Activated naive CD8-positive, alpha-beta T cell treated with anti-CD3 and anti-CD28 coated beads, Interleukin-2, amount 50 U/mL, for 16 hours (primary cell): Measurements from ENCODE around the gene TMPRSS5.
"Not testable (repeated sequence)": the region's sequence is repeated elsewhere in the genome, so short reads cannot be mapped to it uniquely, and the experiment has no call there.

Experiments
- DNase-seq: peaks from one replicate; pipeline ENCODE4 v3.0.0-alpha.2; 2020; ENCODE audit warnings: low read depth, low spot score

Gene TMPRSS5

DNA sequence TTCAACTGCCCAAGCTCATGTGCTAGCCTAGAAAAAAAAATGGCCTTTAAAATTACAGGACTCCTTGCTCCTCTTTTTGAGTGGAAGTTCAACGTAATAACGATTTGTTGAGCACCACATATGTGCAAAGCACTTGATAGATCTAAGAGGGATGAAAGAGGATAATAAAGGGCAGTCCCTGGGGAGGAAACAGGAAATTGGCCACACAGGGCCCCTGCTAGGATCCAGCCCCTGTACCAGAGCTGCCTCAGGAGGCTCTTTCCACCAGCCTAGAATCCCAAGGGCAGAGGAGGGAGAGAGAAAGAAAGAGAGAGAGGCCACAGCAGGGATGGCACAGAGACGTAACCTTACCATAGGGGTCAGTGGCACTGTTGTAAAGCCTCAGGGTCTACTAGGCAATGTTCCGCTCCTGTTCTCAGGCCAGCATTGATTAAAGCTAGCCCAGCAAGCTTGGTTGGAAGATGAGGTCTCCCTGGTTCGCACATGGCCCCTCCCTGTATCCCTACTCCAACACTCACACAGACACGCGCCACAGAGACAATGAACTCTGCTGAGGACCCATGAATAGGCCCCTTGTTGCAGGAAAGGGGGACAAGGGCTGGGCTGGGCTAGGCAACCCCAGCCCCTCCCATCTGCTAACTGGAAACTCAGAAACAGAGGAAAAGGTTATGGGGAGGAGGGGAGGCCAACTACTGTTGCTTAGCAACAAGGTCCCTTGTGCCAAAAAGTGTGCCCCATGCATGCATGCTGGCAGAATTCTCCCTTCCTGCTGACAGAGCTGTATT lies at the start of gene TMPRSS5:
Gene TMPRSS5 (minus strand): TSS at position 438 of the 785 bp plus-strand sequence. CDS start 84 bp downstream, at position 354.
- DNase-seq: no peak

DNA sequence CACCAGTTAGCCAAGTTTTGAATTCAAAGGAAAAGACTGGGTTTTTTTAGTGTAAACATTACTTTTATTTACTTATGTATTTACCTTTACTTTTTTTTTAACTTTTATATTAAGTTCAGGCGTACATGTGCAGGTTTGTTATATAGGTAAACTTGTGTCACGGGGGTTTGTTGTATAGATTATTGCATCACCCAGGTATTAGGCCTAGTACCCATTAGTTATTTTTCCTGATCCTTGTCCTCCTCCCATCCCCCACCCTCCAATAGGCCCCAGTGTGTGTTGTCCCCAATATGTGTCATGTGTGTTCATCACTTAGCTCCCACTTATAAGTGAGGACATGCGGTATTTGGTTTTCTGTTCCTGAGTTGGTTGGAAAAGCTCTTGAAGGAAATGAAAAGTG lies 46.8 kb upstream of the TMPRSS5 start:
- DNase-seq: no peak

DNA sequence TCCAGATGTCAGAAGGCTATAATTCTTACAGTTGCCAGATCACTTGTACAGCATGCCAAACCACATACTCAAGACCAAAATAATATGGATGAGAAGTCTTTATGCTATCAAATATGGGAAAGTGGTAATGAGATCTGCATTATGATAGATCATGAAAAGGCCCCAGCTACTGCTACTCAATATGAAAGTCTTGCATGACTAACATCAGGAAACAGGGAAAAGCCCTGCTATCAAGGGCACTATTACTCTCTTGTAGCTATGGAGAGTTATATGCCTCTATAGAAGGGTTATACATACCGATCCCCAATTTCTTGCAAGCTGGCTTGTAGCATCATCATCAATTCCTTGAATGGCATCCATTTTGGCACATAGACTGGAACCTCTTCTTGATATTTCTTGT lies 30.2 kb upstream of the TMPRSS5 start:
- DNase-seq: no peak

DNA sequence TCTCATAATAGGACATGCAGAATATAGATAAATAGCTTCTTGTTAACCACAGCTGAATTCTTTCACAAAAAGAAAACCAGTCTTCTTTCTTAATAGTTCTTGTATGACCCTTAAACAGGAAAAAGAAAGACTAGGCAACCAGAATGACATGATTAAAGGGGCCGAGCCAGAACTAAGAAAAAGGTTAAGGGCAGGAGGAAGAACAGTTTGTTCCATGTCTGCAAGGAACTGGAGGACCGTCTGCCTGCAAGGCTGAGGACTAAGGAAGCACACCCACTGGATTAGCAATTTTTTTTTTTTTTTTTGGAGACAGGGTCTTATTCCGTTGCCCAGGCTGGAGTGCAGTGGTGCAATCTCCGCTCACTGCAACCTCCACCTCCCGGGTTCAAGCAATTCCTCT lies 26.0 kb upstream of the TMPRSS5 start:
- no peak for DNase-seq

DNA sequence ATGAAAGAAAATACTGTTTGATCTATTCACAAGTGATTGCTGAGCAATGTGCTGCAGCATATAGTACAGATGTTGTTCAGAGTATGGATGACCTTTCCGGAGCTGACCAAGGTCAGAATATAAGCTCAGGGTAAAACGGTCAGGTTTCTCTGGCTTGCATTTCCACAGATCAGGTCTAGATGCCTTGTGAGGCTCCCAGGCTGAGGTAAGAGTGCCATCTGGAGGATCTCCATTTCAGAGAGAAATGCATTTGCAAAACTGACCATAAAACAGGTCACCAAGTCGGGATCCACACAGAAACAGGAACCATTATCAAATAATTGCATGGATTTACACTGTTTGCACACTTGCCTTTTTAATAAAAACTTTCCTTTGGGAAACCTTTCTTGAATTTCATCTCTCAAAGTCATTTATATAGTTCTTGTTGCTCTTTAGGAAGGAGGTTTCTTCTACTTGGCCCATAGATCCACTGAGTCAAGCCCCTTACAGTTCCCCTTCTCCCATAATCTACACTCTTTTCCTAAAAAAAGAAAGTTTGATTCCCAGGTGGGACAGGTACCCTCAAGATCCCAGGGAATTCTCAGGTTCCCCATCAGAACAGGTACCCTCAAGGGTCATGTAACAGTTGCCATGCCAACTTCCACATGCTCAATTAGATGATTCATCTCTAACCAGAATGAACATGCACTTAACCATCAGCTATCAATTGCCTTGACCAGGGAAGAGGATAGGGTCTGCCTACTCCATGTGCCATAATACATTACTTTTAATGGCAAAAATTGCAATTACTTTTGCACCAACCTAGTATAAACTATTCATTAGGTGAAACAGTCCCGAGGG lies 25.0 kb upstream of the TMPRSS5 start:
- no peak for DNase-seq

DNA sequence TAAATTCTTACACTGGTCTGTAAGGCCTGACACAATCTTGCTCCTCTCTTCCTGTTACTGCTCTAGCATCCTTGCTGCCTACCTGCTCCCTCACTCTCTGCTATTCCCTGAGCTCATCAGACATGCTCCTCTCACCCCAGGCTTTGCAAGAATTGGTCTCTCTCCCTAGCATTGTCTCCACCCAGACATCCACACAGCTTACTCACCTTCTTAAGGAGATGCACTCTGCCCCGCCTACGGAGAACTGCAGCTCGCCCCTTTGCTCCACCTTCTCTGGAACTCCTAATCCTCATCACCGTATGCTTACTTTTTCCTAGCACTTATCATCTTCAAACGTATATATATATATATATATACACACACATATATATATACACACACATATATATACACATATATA lies 23.3 kb upstream of the TMPRSS5 start:
- DNase-seq: no peak

DNA sequence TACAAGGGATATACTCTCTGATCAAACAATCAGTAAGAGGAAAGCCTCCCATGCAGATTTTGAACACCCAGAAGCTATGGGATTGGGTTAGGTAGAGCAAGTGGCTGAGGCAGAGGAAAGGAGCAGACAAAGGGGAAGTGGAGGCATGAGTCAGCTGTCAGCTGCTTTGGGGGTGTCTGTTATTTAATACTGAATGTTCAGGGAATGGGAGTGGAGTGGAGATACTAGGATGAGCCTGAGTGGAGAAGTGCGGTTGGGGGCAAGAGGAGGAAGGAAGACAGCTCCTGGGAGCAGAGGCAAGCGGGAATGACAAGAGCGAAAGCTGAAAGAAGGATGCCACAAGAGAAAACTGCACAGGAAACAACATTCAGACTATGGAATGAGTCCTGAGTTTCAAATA lies 22.7 kb upstream of the TMPRSS5 start:
- DNase-seq: no peak

DNA sequence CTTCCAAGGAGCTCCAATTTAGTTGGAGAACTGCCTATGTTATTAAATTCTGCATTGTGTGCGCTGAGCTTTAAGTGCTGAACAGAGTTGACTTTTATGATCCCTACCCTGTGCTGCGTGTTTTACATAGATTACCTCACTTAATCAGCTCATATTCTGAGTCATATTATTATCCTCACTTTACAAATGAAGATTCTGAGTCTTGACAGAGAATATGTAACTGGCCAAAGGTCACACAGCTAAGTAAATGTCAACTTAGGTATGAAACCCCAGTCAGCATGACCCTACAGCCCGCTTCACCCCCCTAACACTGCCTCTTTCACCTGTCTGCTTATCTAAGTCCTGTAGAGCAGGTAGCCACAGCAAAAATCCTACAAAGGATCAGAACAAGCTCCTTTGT lies 19.8 kb upstream of the TMPRSS5 start:
- no peak for DNase-seq

DNA sequence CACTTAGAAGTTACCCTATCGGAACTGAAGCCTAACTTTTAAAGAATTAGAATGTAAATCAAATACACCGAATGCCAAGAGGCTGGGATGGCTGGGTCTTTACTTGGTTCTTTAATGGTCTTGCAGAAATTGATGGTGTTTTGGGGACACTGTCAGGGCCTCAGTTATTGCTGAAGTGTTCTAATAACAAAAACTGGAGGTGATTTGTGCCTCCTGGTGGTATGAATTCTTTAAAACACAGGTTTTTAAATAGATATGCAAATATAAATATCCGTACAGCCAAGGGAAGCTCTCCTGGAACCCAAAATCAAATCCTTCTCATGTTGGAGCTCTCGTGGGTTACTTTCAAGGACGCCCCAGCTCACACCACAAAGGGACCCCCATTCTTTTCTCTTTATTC lies 19.3 kb upstream of the TMPRSS5 start:
- no peak for DNase-seq

DNA sequence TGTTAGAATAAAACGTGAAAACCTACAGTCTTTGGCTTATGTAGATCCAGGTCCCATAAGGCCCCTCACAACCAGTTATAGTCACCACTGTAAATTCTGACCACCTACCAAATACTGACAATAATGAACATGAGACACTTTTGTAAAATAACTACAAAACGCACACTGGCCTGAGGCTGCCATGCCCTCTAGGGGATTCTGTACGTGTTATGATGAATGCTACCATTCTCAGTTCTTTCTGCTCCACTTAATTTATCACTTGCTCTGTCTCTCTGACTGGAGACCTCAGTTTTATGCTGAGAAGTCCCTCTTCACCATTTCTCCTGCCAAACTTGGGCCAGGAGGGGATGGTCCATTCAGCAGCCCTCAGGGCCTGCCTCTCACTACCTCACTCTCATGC lies 18.7 kb upstream of the TMPRSS5 start:
- DNase-seq: no peak

DNA sequence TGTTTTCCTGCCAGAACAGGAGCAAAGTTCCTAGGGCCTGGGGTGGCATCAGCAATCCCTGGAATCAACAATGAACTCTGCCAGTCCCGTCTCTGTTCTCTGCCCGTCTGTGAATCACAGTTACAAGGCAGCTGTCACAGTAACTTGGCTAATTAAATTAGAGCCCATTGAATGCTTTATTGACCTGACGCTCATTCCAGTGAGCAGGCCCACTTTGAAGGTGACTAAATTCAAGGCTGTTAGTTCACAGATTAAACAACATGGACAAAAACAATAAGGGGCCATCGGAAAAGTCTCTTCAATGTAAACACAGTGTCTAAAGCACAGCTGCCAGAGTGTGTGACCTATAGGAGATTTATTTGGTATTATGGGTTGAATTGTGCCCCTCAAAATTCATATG lies 17.7 kb upstream of the TMPRSS5 start:
- DNase-seq: no peak

DNA sequence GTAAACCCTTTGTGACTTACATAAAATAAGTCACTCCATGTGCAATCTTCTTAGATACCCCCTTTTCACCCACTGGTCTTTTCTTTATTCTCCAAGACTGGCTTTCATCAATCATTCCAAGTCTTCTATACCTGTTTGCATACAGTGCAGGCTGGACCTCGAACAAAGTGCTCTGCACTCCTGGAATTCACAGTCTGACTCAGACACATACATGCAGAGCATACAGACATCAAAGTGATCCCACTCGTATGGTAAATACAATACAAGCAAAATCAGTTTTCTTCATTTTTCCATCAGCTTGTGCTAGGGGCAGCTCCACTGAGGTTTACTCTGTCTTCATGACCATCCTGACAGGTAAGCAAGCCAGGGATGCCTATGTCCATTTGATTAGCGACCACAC lies 16.8 kb upstream of the TMPRSS5 start:
- no peak for DNase-seq

DNA sequence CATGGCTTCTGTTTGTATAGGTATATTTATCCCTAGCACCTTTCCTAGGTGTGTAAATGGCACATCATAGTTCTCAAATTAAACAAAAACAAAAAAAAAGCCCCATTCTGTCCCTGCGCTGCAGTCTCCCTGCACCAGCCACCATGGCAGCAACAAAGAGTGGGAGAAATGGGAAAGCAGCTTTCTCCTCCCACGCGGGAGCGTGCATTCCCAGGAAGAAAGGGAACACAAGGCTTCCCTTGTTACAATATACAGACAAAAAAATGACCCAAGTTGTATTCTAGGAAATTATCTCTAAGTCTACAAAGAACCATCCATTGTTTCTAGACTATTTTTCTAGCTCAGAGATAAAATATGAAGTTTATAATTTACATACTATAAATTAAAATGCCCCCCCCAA lies 16.1 kb upstream of the TMPRSS5 start:
- DNase-seq: no peak

DNA sequence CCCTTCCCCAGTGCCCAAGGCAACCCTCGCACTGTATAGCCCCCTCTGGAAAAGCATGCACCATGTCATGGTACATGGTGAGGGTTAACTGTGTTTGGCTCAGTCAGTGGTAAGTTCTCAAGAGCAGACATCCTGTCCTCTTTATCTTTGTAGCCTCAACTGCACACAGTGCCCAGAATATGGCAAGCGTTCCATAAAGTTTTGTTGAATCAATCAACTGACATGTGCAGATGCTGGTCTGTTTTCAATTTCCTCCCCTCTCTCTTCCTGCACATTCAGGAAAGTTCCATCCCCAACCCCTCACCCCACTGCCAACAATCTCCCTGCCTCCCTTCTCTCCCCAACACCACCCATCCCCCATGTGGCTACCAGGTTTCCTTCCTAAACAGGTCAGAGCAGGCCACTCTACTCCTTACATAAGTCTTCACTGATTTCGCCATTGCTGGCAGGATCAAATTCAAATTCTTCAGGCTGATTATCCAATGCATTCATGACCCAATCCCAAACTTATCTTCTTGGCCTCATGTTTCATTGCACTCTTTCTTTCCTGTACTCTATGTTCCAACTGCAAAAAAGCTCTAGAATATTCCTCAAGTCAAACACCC lies 15.5 kb upstream of the TMPRSS5 start:
- no peak for DNase-seq

DNA sequence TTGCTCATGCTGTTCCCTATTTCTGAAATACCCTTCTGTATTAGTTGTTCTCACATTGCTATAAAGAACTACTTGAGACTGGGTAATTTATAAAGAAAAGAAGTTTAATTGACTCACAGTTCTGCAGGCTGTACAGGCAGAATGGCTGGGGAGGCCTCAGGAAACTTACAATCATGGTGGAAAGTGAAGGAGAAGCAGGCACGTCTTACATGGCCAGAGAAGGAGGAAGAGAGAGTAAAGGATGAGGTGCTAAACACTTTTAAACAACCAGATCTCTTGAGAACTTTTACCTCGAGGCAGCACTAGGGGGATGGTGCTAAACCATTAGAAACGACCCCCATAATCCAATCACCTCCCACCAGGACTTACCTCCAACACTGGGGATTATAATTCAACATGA lies 14.4 kb upstream of the TMPRSS5 start:
- not testable (repeated sequence) for DNase-seq

DNA sequence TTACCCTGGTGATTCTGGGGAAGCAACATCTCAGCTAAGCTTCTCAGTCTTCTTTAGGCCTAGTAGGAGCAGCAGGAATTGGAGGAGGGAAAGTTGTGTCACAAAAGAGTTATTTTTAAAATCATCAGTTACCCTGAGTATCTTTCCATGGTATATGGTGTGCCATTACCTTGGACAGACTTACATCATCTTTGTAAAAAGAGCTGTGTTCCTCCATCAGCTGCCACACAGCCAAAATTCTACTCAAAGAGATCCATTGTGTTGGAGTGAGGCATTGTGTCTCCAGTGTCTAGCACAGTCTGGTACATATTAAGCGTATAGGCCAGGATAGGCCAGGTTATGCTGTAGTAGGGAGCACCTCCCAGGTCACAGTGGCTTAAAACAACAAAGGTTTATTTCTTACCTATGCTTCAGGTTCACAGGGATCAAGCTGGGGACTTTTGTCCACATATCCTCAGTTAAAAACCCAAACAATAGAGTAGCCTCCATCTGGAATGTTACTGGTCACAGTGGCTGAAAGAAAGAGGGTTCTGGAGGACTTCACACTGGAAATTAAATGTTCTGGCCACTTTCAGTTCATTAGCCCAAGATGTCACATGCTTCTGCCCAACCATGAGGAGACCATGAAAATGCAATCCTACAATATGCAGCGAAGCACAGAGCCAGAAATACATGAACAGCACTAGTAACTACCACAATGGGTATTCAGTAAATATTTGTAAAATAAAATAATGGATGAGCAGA lies 9.9 kb upstream of the TMPRSS5 start:
- DNase-seq: no peak

DNA sequence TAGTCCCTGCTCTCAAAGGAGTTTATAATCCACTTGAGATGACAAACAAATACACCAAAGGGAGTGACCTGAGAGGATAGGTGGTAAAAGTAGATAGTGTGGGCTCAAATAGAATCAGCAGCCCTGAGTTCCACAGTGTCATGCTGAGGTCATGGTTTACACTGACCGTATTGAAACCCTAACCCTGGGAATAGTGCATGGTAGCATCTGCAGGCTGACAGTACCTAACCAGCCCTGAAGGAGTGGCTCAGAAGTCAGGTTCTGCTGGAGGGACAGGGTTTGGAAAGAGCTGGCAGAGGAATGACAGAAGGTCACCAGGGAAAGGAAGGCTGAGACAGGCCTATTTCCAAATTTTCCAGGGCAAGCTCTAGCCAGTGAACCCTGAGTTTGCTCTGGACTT lies 9.2 kb upstream of the TMPRSS5 start:
- DNase-seq: no peak

DNA sequence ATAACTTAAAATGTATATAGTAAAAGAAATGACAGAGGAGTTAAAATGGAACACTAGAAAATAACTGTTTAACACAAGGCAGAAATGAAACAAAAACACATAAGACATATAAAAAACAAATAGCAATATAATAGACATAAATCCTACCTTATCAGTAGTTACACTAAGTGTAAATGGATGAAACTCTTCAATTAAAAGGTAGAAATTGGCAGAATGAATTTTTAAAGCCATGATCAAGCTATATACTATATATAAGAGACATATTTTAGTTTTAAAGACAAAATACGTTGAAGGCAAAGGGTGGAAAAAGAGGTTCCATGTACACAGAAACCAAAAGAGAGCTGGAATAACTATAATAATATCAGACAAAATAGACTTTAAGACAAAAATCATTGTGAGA lies 4.9 kb upstream of the TMPRSS5 start:
- DNase-seq: no peak

DNA sequence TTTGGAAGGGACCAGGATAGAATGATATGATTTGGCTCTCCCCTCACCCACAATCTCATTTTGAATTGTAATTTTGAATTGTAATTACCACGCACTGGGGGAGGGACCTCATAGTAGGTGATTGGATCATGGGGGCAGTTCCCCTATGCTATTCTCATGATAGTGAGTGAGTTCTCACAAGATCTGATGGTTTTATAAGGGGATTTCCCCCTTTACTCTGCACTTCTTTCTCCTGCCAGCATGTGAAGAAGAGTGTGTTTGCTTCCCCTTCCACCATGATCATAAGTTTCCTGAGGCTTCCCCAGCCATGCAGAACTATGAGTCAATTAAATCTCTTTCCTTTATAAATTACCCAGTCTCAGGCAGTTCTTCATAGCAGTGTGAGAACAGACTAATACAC lies 2.6 kb downstream of the TMPRSS5 start:
- DNase-seq: not testable (repeated sequence)

DNA sequence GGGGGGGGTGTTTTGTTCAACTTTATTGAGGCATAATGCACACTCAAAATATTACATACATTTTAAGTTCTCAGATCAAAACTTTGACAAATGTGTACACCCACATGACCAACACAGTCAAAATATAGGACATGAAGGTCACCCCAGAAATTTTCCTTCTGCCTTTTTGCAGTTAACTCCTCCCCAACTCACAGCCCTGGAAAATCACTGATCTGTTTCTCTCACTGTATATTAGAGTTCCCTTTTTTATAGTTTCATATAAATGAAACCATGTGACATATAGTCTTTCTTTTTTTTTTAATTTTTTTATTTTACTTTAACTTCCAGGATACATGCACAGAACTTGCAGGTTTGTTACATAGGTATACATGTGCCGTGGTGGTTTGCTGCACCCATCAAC lies 4.6 kb downstream of the TMPRSS5 start:
- DNase-seq: no peak

DNA sequence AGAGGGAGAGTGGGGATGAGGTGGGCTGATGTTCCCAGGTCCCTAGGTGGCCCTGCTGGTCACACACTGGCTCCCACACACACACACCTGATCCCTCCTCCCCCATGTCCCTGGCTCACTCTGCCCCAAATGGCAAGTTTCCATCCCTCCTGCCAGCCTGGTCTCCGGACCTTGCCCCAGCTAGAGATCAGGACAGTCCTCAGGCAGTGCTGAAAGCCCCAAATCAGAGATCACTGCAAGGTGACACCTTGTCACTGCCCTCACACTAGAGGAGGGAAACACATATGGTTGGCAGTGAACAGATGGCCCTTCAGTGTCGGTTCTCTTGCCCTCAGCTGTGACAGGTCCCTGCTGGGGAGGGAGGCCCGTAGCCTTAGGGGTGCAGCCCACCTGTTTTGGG lies 7.6 kb downstream of the TMPRSS5 start:
- DNase-seq: no peak
